Measurements from ENCODE around the gene ICOS. TPM values are rescaled to one million over a fixed set of nuclear protein-coding genes. Genes with fewer than 3 reads are reported as not detected.

Gene ICOS
- total and polyA plus RNA-seq, 2 of the 8 experiments (the other 6 are each of a cell fraction or from before 2014, with no cell fraction given): not detected

DNA sequence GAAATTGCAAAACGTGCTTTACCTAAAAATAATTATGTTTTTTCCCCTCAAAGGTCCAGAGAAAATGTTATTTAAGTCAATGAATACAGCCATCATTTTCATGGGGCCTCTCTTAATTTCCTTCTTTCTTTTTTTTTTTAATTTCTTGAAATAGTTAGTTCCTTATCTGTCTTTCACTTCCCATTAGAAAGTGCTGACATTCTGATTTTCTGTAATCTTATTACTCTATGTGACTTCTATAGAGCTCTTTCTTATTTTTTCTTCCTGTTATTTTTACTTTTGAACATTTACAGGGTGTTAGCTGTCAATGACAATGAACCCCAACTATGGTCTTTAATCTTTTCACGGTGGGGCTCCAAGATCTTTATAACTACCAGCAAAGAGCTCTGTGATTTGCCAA is 39.0 kb upstream of the ICOS start:
- Histone ChIP-seq H3K18ac (ENCODE audit: extremely low read depth, low read length) (no peak overlapping the region), H2BK120ac (replicated peaks; ENCODE audit: low read depth, low read length) (no peak overlapping the region), H2BK15ac (ENCODE audit: low read length) (no peak overlapping the region), H2AFZ (ENCODE audit: low read length) (no peak overlapping the region), H3K4me3 (ENCODE audit: extremely low read depth in 1 of 4, insufficient read depth in 2 of 4, low read depth in 3 of 4, low read length in 4 of 4) (no peak overlapping the region), H3K27me3 (replicated peaks in 1 of 4; ENCODE audit: control insufficient read depth in 3 of 4, extremely low read depth in 1 of 4, insufficient read depth in 3 of 4, low read length in 3 of 4) (no peaks in the 10 kb centered on the region), H3K27ac (ENCODE audit: low read depth, low read length) (no peak overlapping the region), H4K20me1 (replicated peaks in 1 of 2; ENCODE audit: control insufficient read depth in 1 of 2, insufficient read depth in 2 of 2, low read length in 2 of 2) (no peaks in the 10 kb centered on the region), H3K79me2 (ENCODE audit: control insufficient read depth in 1 of 2, insufficient read depth in 2 of 2, low read length in 2 of 2) (no peaks in the 10 kb centered on the region), H3K9me3 (ENCODE audit: insufficient read depth in 2 of 2, low read depth in 1 of 2, low read length in 1 of 2) (peaks cover 5 to 6% of the 10 kb centered on the region in 2 experiments; a peak in 2 of 4 replicates), H3K9ac (replicated peaks in 1 of 4; ENCODE audit: extremely low read depth in 1 of 4, low read depth in 3 of 4, low read length in 3 of 4) (no peak overlapping the region), H2BK5ac (ENCODE audit: low read depth, low read length) (no peak overlapping the region), H4K8ac (ENCODE audit: extremely low read depth, insufficient read depth, low read length) (no peak overlapping the region), H2AK5ac (ENCODE audit: low read depth, low read length) (no peak overlapping the region), H4K91ac (replicated peaks; ENCODE audit: insufficient read length, low read length) (no peak overlapping the region), H3K56ac (replicated peaks; ENCODE audit: insufficient read length, low read depth, low read length) (no peak overlapping the region), H3K4ac (replicated peaks; ENCODE audit: insufficient read length, low read depth, low read length) (no peak overlapping the region), H2BK20ac (ENCODE audit: low read length) (no peak overlapping the region), H3K79me1 (ENCODE audit: low read depth, low read length) (no peaks in the 10 kb centered on the region), H2BK12ac (ENCODE audit: low read depth, low read length) (no peak overlapping the region), H3K36me3 (ENCODE audit: control insufficient read depth in 2 of 4, insufficient read depth in 4 of 4, low read length in 3 of 4) (no peaks in the 10 kb centered on the region), H3K4me2 (ENCODE audit: insufficient read depth in 1 of 2, low read depth in 2 of 2, low read length in 2 of 2) (no peak overlapping the region), H3K23ac (ENCODE audit: insufficient read length) (no peak overlapping the region), H4K5ac (ENCODE audit: insufficient read length, low read depth, low read length) (no peak overlapping the region), H3K14ac (ENCODE audit: insufficient read length) (no peak overlapping the region), H3K4me1 (replicated peaks in 1 of 4; ENCODE audit: control insufficient read depth in 3 of 4, insufficient read depth in 4 of 4, low read length in 3 of 4) (no peaks in the 10 kb centered on the region), H3K23me2 (ENCODE audit: low read depth, low read length) (no peaks in the 10 kb centered on the region; the same call in 1 of the 2 replicates)
- POLR2A ChIA-PET (ENCODE audit: partially characterized antibody): no interaction called here
- WGBS, 2 experiments (ENCODE audit: extremely low coverage in 1 of 2, insufficient coverage in 1 of 2, insufficient read length in 1 of 2, insufficient replicate concordance in 2 of 2, low coverage in 1 of 2, low lambda C conversion rate in 2 of 2, missing lambda C conversion rate in 1 of 2): 86% methylated on average over 2 of the region's 2 CpGs; no CpG with 5 or more reads in 1 of the 2 experiments
- FAIRE-seq (no peak), DNase-seq (ENCODE audit: low read depth in 1 of 2, low spot score in 2 of 2) (no peak)
- CTCF ChIA-PET (ENCODE audit: partially characterized antibody): interaction anchor here (1.1 to 1.7 kb wide), 3 partner anchors 12 to 82 kb away, joined by 3 to 5 read pairs (median 3); no protein-coding TSS in a partner anchor
- TF ChIP-seq ZNF274 (IDR thresholded peaks at IDR 0.05; ENCODE audit: borderline replicate concordance, extremely low read depth, low read length): no peak
- TF ChIP-seq, protein P1, sequence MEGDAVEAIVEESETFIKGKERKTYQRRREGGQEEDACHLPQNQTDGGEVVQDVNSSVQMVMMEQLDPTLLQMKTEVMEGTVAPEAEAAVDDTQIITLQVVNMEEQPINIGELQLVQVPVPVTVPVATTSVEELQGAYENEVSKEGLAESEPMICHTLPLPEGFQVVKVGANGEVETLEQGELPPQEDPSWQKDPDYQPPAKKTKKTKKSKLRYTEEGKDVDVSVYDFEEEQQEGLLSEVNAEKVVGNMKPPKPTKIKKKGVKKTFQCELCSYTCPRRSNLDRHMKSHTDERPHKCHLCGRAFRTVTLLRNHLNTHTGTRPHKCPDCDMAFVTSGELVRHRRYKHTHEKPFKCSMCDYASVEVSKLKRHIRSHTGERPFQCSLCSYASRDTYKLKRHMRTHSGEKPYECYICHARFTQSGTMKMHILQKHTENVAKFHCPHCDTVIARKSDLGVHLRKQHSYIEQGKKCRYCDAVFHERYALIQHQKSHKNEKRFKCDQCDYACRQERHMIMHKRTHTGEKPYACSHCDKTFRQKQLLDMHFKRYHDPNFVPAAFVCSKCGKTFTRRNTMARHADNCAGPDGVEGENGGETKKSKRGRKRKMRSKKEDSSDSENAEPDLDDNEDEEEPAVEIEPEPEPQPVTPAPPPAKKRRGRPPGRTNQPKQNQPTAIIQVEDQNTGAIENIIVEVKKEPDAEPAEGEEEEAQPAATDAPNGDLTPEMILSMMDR (IDR thresholded peaks at IDR 0.05; ENCODE audit: control extremely low read depth in 1 of 3, insufficient read depth in 1 of 3, low read depth in 1 of 3, low read length in 3 of 3): no peak
- TF ChIP-seq PHF8 (conservative IDR thresholded peaks at IDR 0.05; ENCODE audit: low read depth, low read length): no peak
- TF ChIP-seq YY1 (IDR thresholded peaks at IDR 0.05; ENCODE audit: low read depth, low read length): no peak
- TF ChIP-seq HDAC2 (IDR thresholded peaks at IDR 0.05; ENCODE audit: borderline replicate concordance in 1 of 2, low read depth in 2 of 2, low read length in 2 of 2): no peak
- no peak for TF ChIP-seq RNF2 (IDR thresholded peaks at IDR 0.05; ENCODE audit: borderline replicate concordance, low read depth, low read length, missing control alignments, poor library complexity, severe bottlenecking)
- no peak for TF ChIP-seq RFX5 (IDR thresholded peaks at IDR 0.05; ENCODE audit: borderline replicate concordance, low read depth, low read length)
- no peak for TF ChIP-seq CHD1 (IDR thresholded peaks at IDR 0.05; ENCODE audit: low read depth, low read length)
- TF ChIP-seq SIRT6 (IDR thresholded peaks at IDR 0.05; ENCODE audit: low read length): no peak
- TF ChIP-seq SAP30 (IDR thresholded peaks at IDR 0.05; ENCODE audit: insufficient read depth, insufficient replicate concordance, low read length): no peak
- TF ChIP-seq SP2 (IDR thresholded peaks at IDR 0.05; ENCODE audit: low read length): no peak

Measured in H1 (cell line).